Measurements from ENCODE around the gene FBXL7.

DNA sequence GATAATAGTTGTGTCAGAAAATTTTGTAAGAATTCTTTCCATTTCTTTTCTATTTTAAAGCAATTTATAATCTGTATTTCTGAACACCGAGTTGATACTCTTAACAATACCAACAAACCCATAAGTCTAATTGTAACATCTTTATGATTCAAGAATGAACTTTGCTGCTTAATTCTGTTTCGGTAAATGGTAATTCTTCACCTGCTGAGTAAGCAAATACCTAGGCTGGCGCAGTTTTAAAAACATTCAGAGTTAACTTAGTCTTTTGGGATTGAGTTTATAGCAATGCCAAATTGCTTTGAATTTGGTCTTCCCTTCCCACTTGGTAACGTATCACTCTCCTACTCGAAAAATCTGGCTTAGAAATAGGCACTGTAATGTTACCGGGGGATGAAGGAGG is 456.6 kb downstream of the FBXL7 start:
- TF ChIP-seq EZH2 (IDR thresholded peaks at IDR 0.05; ENCODE audit: insufficient read depth, poor library complexity, severe bottlenecking) (no peak), EZH2phosphoT487 (IDR thresholded peaks at IDR 0.05; ENCODE audit: insufficient read depth, low read depth) (no peak)

All from GM23248 (cell line).